HCT116 (cell line): ENCODE results near the gene TWIST1. TPM values are rescaled to one million over a fixed set of nuclear protein-coding genes. Genes with fewer than 3 reads are reported as not detected.

Experiments used
- ATAC-seq: fragments of 200-7000 bp; cut with Tn5 transposase; 2 replicates; pipeline ENCODE4 v1.9.1; 2020; ENCODE audit warnings: mild to moderate bottlenecking, moderate library complexity
- BruUV-seq: library from RNA; stranded (reverse); fragments of 400-500 nt; replicated peaks from 2 replicates; lab custom pipeline; 2021; lab: Mats Ljungman, UMichigan
- CTCF ChIA-PET: fragments of 300-600 bp; sonication (Branson Sonifier 250); formaldehyde crosslinking; loops from one replicate; lab custom pipeline; 2021; ENCODE audit warnings: antibody characterized with exemption; lab: Charles Lee
- POLR2A ChIA-PET: fragments of 300-600, 350-600 bp; sonication (Branson Sonifier 250); formaldehyde crosslinking; loops from one replicate; lab custom pipeline; 2021; ENCODE audit warnings: antibody characterized with exemption; lab: Charles Lee
- RAD21 ChIA-PET, 2 experiments: fragments of 300-600 bp; sonication (Branson Sonifier 250); formaldehyde crosslinking; loops; one replicate each; lab custom pipeline; 2023; ENCODE audit warnings: low total read pairs in 2 of 2; ENCODE audit not compliant: uncharacterized antibody in 2 of 2, unreplicated experiment in 2 of 2, low non-redundant PET in 1 of 2; lab: Charles Lee
- DNase-seq: peaks from one replicate; pipeline ENCODE4 v3.0.0-alpha.2; 2010; ENCODE audit warnings: low read depth, low spot score
- H2AFZ ChIP-seq: fragments of 200-600 bp; shearing (Covaris generic), sonication (generic); 2 replicates; pipeline ENCODE4 v1.6.1; 2017; ENCODE audit warnings: low read depth, mixed run types, mixed read lengths, antibody characterized with exemption, low read length; ENCODE audit not compliant: poor library complexity, severe bottlenecking
- H3K27ac ChIP-seq: 2 replicates; pipeline ENCODE4 v1.5.1; 2012; ENCODE audit warnings: low read depth, low read length
- H3K27me3 ChIP-seq: fragments of 200-600 bp; sonication (generic); 2 replicates; pipeline ENCODE4 v1.6.1; 2016; ENCODE audit warnings: mixed run types, low read length, mixed read lengths; ENCODE audit not compliant: insufficient read depth
- H3K36me3 ChIP-seq, 2 experiments: fragments of 200-500 bp in 1 of 2; fragments of 200-600 bp in 1 of 2; sonication (Bioruptor generic) in 1 of 2; sonication (generic) in 1 of 2; 2 replicates each; pipeline versions ENCODE4 v1.5.1 to v1.6.1; 2014 to 2016; ENCODE audit warnings: low read length in 2 of 2, inconsistent platforms in 1 of 2, mixed read lengths in 1 of 2, mixed run types in 1 of 2; ENCODE audit not compliant: insufficient read depth in 2 of 2, control insufficient read depth in 1 of 2
- H3K4me1 ChIP-seq, 2 experiments: fragments of 200-600 bp in 1 of 2; sonication (generic) in 1 of 2; 2 replicates each; pipeline versions ENCODE4 v1.5.1 to v1.6.1; 2012 to 2017; ENCODE audit warnings: low read length in 2 of 2, inconsistent platforms in 1 of 2, mild to moderate bottlenecking in 1 of 2, mixed read lengths in 1 of 2, mixed run types in 1 of 2, moderate library complexity in 1 of 2; ENCODE audit not compliant: insufficient read depth in 2 of 2, control insufficient read depth in 1 of 2
- H3K4me2 ChIP-seq: fragments of 200-600 bp; sonication (generic); 2 replicates; pipeline ENCODE4 v1.6.1; 2017; ENCODE audit warnings: mixed run types, low read length, mixed read lengths
- H3K4me3 ChIP-seq, 2 experiments: fragments of 200-600 bp in 1 of 2; sonication (generic) in 1 of 2; replicated peaks in 1 of 2; 2 replicates each; pipeline ENCODE4 v1.5.1; 2011 to 2016; ENCODE audit warnings: low read length in 2 of 2, control low read depth in 1 of 2, low read depth in 1 of 2, mild to moderate bottlenecking in 1 of 2, mixed read lengths in 1 of 2, mixed run types in 1 of 2
- H3K79me2 ChIP-seq: fragments of 200-600 bp; sonication (generic); 2 replicates; pipeline ENCODE4 v1.6.1; 2017; ENCODE audit warnings: mild to moderate bottlenecking, mixed run types, low read length, moderate library complexity, mixed read lengths; ENCODE audit not compliant: insufficient read depth
- H3K9ac ChIP-seq: fragments of 200-600 bp; sonication (generic); 2 replicates; pipeline ENCODE4 v1.6.1; 2016; ENCODE audit warnings: low read length, mixed read lengths
- H3K9me2 ChIP-seq: fragments of 200-600 bp; sonication (generic), shearing (Covaris generic); 2 replicates; pipeline ENCODE4 v1.6.1; 2017; ENCODE audit warnings: mixed run types, mild to moderate bottlenecking, moderate library complexity; ENCODE audit not compliant: insufficient read depth
- H3K9me3 ChIP-seq, 2 experiments: fragments of 200-500 bp in 1 of 2; fragments of 200-600 bp in 1 of 2; sonication (Bioruptor generic) in 1 of 2; sonication (generic) in 1 of 2; 2 replicates each; pipeline ENCODE4 v1.6.1; 2014 to 2017; ENCODE audit warnings: low read length in 2 of 2, mixed read lengths in 2 of 2, inconsistent platforms in 1 of 2, low read depth in 1 of 2, mild to moderate bottlenecking in 1 of 2, mixed run types in 1 of 2, moderate library complexity in 1 of 2; ENCODE audit not compliant: control insufficient read depth in 1 of 2, insufficient read depth in 1 of 2
- H4K20me1 ChIP-seq: fragments of 200-600 bp; sonication (generic), shearing (Covaris generic); 2 replicates; pipeline ENCODE4 v1.6.1; 2017; ENCODE audit warnings: mixed run types, mild to moderate bottlenecking, moderate library complexity; ENCODE audit not compliant: insufficient read depth
- EGR1 ChIP-seq: IDR thresholded peaks from 2 replicates; pipeline ENCODE4 v1.6.1; 2012; ENCODE audit warnings: low read depth
- EZH2 ChIP-seq: fragments of 200-600 bp; sonication (generic); IDR thresholded peaks from 2 replicates; pipeline ENCODE4 v1.6.1; 2017; ENCODE audit warnings: antibody characterized with exemption, mixed run types
- FOSL1 ChIP-seq: IDR thresholded peaks from 2 replicates; pipeline ENCODE4 v1.6.1; 2012; ENCODE audit warnings: low read depth
- MAX ChIP-seq: IDR thresholded peaks from 2 replicates; pipeline ENCODE4 v1.6.1; 2012
- SIN3A ChIP-seq: IDR thresholded peaks from 2 replicates; pipeline ENCODE4 v1.6.1; 2012; ENCODE audit warnings: low read depth
- SP1 ChIP-seq: IDR thresholded peaks from 2 replicates; pipeline ENCODE4 v1.6.1; 2012; ENCODE audit warnings: low read depth
- TCF7L2 ChIP-seq: IDR thresholded peaks from 2 replicates; pipeline ENCODE4 v1.7.0; 2011; ENCODE audit warnings: borderline replicate concordance, inconsistent platforms; ENCODE audit not compliant: insufficient read depth, insufficient read length; ENCODE audit errors: extremely low read depth
- intact Hi-C: fragments of 100-400 bp; cut with micrococcal nuclease; formaldehyde crosslinking; loops from 2 replicates; pipeline ENCODE4 v1.10.0; 2022
- total RNA-seq: library from RNA; stranded (reverse); gene quantifications from one replicate; pipeline ENCODE4 v1.2.1, GENCODE V29; 2021; ENCODE audit not compliant: unreplicated experiment
- TF ChIP-seq, protein P1 (sequence below): IDR thresholded peaks from 2 replicates; pipeline ENCODE4 v1.6.1; 2011; ENCODE audit warnings: mild to moderate bottlenecking, low read length, moderate library complexity; ENCODE audit not compliant: insufficient replicate concordance; ENCODE audit errors: extremely low read depth

The TWIST1 gene
- total RNA-seq, 1 experiment from 2014 or later, result 0.86 TPM

GRCh38 chr7:19106241-19107080, 11.0 kb downstream of the TWIST1 start:
- H2AFZ ChIP-seq, result no peak overlapping the region
- no peak overlapping the region for H3K9ac ChIP-seq
- ATAC-seq (no peak), DNase-seq (no peak)
- H3K9me2 ChIP-seq, result no peaks in the 10 kb centered on the region
- TF ChIP-seq EGR1, result no peak
- TF ChIP-seq SP1, result no peak
- no peak for TF ChIP-seq EZH2
- TF ChIP-seq FOSL1, result no peak
- no peak for TF ChIP-seq SIN3A
- no peak for TF ChIP-seq MAX
- no peak for TF ChIP-seq TCF7L2
- TF ChIP-seq, protein P1, sequence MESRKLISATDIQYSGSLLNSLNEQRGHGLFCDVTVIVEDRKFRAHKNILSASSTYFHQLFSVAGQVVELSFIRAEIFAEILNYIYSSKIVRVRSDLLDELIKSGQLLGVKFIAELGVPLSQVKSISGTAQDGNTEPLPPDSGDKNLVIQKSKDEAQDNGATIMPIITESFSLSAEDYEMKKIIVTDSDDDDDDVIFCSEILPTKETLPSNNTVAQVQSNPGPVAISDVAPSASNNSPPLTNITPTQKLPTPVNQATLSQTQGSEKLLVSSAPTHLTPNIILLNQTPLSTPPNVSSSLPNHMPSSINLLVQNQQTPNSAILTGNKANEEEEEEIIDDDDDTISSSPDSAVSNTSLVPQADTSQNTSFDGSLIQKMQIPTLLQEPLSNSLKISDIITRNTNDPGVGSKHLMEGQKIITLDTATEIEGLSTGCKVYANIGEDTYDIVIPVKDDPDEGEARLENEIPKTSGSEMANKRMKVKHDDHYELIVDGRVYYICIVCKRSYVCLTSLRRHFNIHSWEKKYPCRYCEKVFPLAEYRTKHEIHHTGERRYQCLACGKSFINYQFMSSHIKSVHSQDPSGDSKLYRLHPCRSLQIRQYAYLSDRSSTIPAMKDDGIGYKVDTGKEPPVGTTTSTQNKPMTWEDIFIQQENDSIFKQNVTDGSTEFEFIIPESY, result no peak
- BruUV-seq, result no TSS peak
- intact Hi-C loops, result no loop called here
- no peaks in the 10 kb centered on the region for H3K79me2 ChIP-seq
- no peak overlapping the region for H3K27ac ChIP-seq
- no peaks in the 10 kb centered on the region for H3K9me3 ChIP-seq
- no peaks in the 10 kb centered on the region for H3K27me3 ChIP-seq
- H3K4me3 ChIP-seq, result no peak overlapping the region
- CTCF ChIA-PET, result no interaction called here
- H3K36me3 ChIP-seq, result no peaks in the 10 kb centered on the region
- POLR2A ChIA-PET, result no interaction called here
- H4K20me1 ChIP-seq, result no peaks in the 10 kb centered on the region
- RAD21 ChIA-PET, result no interaction called here
- H3K4me1 ChIP-seq, result peaks cover under 1 to 4% of the 10 kb centered on the region in 2 experiments; a peak in 2 of 4 replicates
- no peak overlapping the region for H3K4me2 ChIP-seq
